K562 (cell line): ENCODE results near the gene SPATA32. TPM values are rescaled to one million over a fixed set of nuclear protein-coding genes. Genes with fewer than 3 reads are reported as not detected.

Experiments used
- CHD2 ChIP-seq: IDR thresholded peaks from 2 replicates; pipeline ENCODE4 v1.6.1; 2011; ENCODE audit warnings: low read depth, low read length
- GABPA ChIP-seq: fragments of 200-800 bp; sonication (Bioruptor generic); conservative IDR thresholded peaks from 2 replicates; pipeline ENCODE4 v1.6.1; 2016; ENCODE audit warnings: low read depth, missing genetic modification characterization, missing compliant biosample characterization
- GATAD2A ChIP-seq: fragments of 450-650 bp; IDR thresholded peaks from 2 replicates; pipeline ENCODE4 v1.6.1; 2017
- GTF2A2 ChIP-seq: IDR thresholded peaks from 2 replicates; pipeline ENCODE4 v1.6.1; 2016; ENCODE audit warnings: mild to moderate bottlenecking, missing genetic modification characterization, missing compliant biosample characterization
- ILK ChIP-seq: fragments of 450-650 bp; IDR thresholded peaks from 2 replicates; pipeline ENCODE4 v1.6.1; 2016; ENCODE audit warnings: missing genetic modification characterization, low read depth, mild to moderate bottlenecking, missing compliant biosample characterization, moderate library complexity, borderline replicate concordance
- KLF1 ChIP-seq: fragments of 450-650 bp; IDR thresholded peaks from 2 replicates; pipeline ENCODE4 v1.6.1; 2016; ENCODE audit warnings: missing genetic modification characterization, missing compliant biosample characterization
- NCOA6 ChIP-seq: fragments of 450-650 bp; IDR thresholded peaks from 2 replicates; pipeline ENCODE4 v1.6.1; 2017; ENCODE audit warnings: mild to moderate bottlenecking
- NFIC ChIP-seq: fragments of 450-650 bp; IDR thresholded peaks from 2 replicates; pipeline ENCODE4 v1.6.1; 2017; ENCODE audit warnings: mild to moderate bottlenecking, inconsistent platforms
- SMARCC2 ChIP-seq: fragments of 450-650 bp; IDR thresholded peaks from 2 replicates; pipeline ENCODE4 v1.6.1; 2017; ENCODE audit warnings: antibody characterized with exemption, moderate library complexity, mild to moderate bottlenecking, low read depth
- TFAM ChIP-seq: fragments of 250-450 bp; sonication (Bioruptor Pico); conservative IDR thresholded peaks from 2 replicates; pipeline ENCODE4 v1.5.0; 2021; ENCODE audit warnings: mild to moderate bottlenecking, moderate library complexity
- TFAP4 ChIP-seq: sonication (generic); formaldehyde crosslinking; IDR thresholded peaks from 2 replicates; pipeline ENCODE4 v1.8.0; 2022; ENCODE audit warnings: missing genetic modification reagents, mild to moderate bottlenecking, moderate library complexity, borderline replicate concordance
- ZNF274 ChIP-seq: IDR thresholded peaks from 2 replicates; pipeline ENCODE4 v1.6.1; 2011; ENCODE audit warnings: low read depth, mild to moderate bottlenecking, low read length, moderate library complexity, borderline replicate concordance
- ZNF512 ChIP-seq: IDR thresholded peaks from 2 replicates; pipeline ENCODE4 v1.6.1; 2016; ENCODE audit warnings: missing genetic modification characterization, missing compliant biosample characterization
- polyA plus RNA-seq, 8 experiments: library from polyadenylated mRNA; depleted of rRNA in 4 of 8; stranded (reverse) in 5 of 8; unstranded in 3 of 8; fragments of >200 nt; fragmentation: Nextera tagmentation in 2 of 8; fragmentation: Illumina TruSeq in 1 of 8; extraction: Ambion mirVana in 2 of 8; extraction: Trizol in 1 of 8; gene quantifications; 2 replicates each; pipeline versions ENCODE4 v1.2.1 to v1.2.3, GENCODE V29; 2011 to 2014; ENCODE audit warnings: inconsistent platforms in 1 of 8, missing spikeins in 1 of 8
- total RNA-seq, 7 experiments: library from RNA; depleted of rRNA in 6 of 7; stranded (reverse); fragments of >200 nt in 6 of 7; fragmentation: Illumina TruSeq in 2 of 7; extraction: Trizol in 2 of 7; gene quantifications; 2 replicates each; pipeline versions ENCODE4 v1.2.1 to v1.2.3, GENCODE V29; 2011 to 2021; ENCODE audit warnings: low replicate concordance in 1 of 7
- TF ChIP-seq, protein P1 (sequence below): fragments of 450-650 bp; IDR thresholded peaks from 2 replicates; pipeline ENCODE4 v1.6.1; 2016; ENCODE audit warnings: antibody characterized with exemption
- TF ChIP-seq, protein P2 (sequence below): fragments of 250-450 bp; sonication (Bioruptor Pico); IDR thresholded peaks from 2 replicates; pipeline ENCODE4 v1.5.1; 2021; ENCODE audit warnings: mild to moderate bottlenecking

SPATA32 gene
- total and polyA plus RNA-seq, 9 of the 15 experiments (the other 6 are each of a cell fraction or from before 2014, with no cell fraction given) = 0.03 to 0.06 TPM; not detected in 7

GRCh38 chr17:45247429-45248131, 14.3 kb downstream of the SPATA32 start (continued):
- TF ChIP-seq, protein P1, sequence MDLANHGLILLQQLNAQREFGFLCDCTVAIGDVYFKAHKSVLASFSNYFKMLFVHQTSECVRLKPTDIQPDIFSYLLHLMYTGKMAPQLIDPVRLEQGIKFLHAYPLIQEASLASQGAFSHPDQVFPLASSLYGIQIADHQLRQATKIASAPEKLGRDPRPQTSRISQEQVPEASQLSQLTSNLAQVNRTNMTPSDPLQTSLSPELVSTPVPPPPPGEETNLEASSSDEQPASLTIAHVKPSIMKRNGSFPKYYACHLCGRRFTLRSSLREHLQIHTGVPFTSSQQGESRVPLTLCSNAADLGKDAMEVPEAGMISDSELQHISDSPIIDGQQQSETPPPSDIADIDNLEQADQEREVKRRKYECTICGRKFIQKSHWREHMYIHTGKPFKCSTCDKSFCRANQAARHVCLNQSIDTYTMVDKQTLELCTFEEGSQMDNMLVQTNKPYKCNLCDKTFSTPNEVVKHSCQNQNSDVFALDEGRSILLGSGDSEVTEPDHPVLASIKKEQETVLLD = no peak
- peak; percentile 77; the same call in 1 of the 2 replicates for TF ChIP-seq TFAP4 (CRISPR knock-in tag)
- TF ChIP-seq ZNF512 = no peak
- no peak for TF ChIP-seq SMARCC2
- TF ChIP-seq NFIC = peak; percentile 64
- no peak for TF ChIP-seq CHD2
- TF ChIP-seq TFAM (CRISPR knock-in tag) = no peak
- TF ChIP-seq GTF2A2 = no peak
- peak; percentile 84 for TF ChIP-seq NCOA6
- TF ChIP-seq, protein P2, sequence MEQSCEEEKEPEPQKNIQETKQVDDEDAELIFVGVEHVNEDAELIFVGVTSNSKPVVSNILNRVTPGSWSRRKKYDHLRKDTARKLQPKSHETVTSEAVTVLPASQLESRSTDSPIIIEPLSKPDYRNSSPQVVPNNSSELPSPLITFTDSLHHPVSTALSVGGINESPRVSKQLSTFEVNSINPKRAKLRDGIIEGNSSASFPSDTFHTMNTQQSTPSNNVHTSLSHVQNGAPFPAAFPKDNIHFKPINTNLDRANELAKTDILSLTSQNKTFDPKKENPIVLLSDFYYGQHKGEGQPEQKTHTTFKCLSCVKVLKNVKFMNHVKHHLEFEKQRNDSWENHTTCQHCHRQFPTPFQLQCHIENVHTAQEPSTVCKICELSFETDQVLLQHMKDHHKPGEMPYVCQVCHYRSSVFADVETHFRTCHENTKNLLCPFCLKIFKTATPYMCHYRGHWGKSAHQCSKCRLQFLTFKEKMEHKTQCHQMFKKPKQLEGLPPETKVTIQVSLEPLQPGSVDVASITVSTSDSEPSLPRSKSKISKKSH = no peak
- TF ChIP-seq GABPA = peak; percentile 84
- TF ChIP-seq GATAD2A = no peak
- TF ChIP-seq KLF1 (tag) = no peak
- no peak for TF ChIP-seq ILK
- no peak for TF ChIP-seq ZNF274
